Right atrium auricular region (tissue), 2 donors: ENCODE data around the gene SNED1. TPM values are rescaled to one million over a fixed set of nuclear protein-coding genes. Genes with fewer than 3 reads are reported as not detected.

Experiments
- DNase-seq: peaks from one replicate; pipeline ENCODE4 v3.0.0-alpha.2; 2019; ENCODE audit warnings: low spot score
- H3K27ac ChIP-seq, 2 donors: fragments of 200-600 bp; sonication (generic); 1 replicate in 1 of 2; 2 replicates in 1 of 2; pipeline ENCODE4 v1.5.1; 2016 to 2019
- H3K27me3 ChIP-seq, 2 donors: fragments of 200-600 bp; sonication (generic); one replicate each; pipeline versions ENCODE4 v1.5.1 to v1.6.0; 2017 to 2019
- H3K36me3 ChIP-seq: fragments of 200-600 bp; sonication (generic); one replicate; pipeline ENCODE4 v1.5.1; 2016
- H3K4me1 ChIP-seq, 2 donors: fragments of 200-600 bp; sonication (generic); one replicate each; pipeline versions ENCODE4 v1.5.1 to v1.6.0; 2017 to 2019
- H3K4me3 ChIP-seq, 2 donors: fragments of 200-600 bp; sonication (generic); 1 replicate in 1 of 2; 2 replicates in 1 of 2; pipeline ENCODE4 v1.5.1; 2017 to 2019; ENCODE audit warnings: mild to moderate bottlenecking in 1 of 2, moderate library complexity in 1 of 2
- H3K9me3 ChIP-seq, 2 donors: fragments of 200-600 bp; sonication (generic); one replicate each; pipeline ENCODE4 v1.5.1; 2019
- total RNA-seq, 2 donors: library from RNA; depleted of rRNA; stranded (reverse); fragments of >200 nt; gene quantifications; one replicate each; pipeline ENCODE4 v1.1.0, GENCODE V29; 2016
- TF ChIP-seq, protein P1 (sequence below), 2 donors: fragments of 200-600 bp; sonication (generic); IDR thresholded peaks; one replicate each; pipeline ENCODE4 v1.5.1; 2019; ENCODE audit warnings: antibody characterized with exemption in 2 of 2

SNED1 gene
- total RNA-seq, 2 donors from 2014 or later = 9.9 to 16.4 TPM

DNA sequence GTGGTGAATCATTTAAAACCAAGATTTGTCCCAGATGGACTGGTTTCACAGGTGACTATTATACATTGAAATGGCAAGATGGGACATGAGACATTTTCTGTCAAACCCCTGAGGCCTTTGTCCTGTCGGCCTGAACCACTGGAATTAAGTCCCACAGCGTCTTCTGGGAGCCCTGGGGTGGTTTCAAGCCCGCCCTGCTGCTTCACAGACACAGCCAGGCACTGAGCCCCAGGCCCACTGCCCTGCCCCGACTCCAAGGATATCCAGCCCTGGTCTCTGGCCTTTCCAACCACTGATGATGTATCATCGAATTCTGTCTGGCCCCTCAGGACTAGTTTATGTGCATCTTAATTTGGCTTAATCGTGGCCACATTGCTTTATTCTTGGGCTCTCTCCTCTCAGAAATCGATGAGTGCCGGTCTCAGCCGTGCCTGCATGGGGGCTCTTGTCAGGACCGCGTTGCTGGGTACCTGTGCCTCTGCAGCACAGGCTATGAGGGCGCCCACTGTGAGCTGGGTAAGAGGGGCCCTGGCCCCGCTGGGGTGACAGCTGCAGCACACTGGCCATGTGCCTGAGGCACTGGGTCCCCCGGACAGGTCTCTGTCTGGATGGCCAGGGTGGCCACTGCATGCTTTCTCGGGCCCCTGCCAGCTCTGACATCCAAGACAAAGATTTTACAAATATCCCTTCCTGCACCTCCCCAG lies 64.1 kb downstream of the SNED1 start:
- Histone ChIP-seq H3K27me3 (no peaks in the 10 kb centered on the region), H3K36me3 (no peaks in the 10 kb centered on the region), H3K4me1 (peaks cover 0 to 7% of the 10 kb centered on the region in 2 donors), H3K4me3 (no peak overlapping the region), H3K9me3 (no peaks in the 10 kb centered on the region), H3K27ac (no peak overlapping the region)
- TF ChIP-seq, protein P1, sequence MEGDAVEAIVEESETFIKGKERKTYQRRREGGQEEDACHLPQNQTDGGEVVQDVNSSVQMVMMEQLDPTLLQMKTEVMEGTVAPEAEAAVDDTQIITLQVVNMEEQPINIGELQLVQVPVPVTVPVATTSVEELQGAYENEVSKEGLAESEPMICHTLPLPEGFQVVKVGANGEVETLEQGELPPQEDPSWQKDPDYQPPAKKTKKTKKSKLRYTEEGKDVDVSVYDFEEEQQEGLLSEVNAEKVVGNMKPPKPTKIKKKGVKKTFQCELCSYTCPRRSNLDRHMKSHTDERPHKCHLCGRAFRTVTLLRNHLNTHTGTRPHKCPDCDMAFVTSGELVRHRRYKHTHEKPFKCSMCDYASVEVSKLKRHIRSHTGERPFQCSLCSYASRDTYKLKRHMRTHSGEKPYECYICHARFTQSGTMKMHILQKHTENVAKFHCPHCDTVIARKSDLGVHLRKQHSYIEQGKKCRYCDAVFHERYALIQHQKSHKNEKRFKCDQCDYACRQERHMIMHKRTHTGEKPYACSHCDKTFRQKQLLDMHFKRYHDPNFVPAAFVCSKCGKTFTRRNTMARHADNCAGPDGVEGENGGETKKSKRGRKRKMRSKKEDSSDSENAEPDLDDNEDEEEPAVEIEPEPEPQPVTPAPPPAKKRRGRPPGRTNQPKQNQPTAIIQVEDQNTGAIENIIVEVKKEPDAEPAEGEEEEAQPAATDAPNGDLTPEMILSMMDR (IDR thresholded peaks at IDR 0.05) = no peak
- peak; percentile 54 for DNase-seq

DNA sequence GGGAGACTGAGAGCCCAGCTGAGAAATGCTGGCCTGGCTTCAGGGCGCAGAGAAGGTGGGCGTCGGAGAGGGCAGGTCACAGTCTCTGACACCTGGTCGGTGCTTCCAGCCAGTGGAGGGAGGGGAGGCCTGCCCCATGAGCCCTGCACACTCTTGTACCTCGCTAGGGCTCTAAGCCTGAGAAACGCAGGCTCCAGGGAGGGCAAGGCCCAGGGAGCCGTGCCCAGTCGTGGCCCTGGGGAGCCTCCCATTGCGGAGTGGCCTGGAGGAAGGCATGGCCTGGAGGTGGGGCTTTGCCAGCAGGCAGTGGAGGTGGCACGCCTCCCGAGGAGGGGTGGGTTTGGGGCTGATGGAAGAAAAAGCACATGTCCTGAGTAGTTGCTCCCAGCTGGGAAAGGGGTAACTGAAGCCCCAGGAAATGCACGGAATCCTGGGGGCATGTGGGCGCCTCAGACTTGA lies 64.7 kb downstream of the SNED1 start:
- peaks cover 0 to 7% of the 10 kb centered on the region in 2 donors for H3K4me1 ChIP-seq
- no peaks in the 10 kb centered on the region for H3K27me3 ChIP-seq
- H3K27ac ChIP-seq = no peak overlapping the region
- H3K36me3 ChIP-seq = no peaks in the 10 kb centered on the region
- DNase-seq = peak; percentile 50
- TF ChIP-seq, protein P1 (IDR thresholded peaks at IDR 0.05) = no peak
- H3K4me3 ChIP-seq = no peak overlapping the region
- H3K9me3 ChIP-seq = no peaks in the 10 kb centered on the region

DNA sequence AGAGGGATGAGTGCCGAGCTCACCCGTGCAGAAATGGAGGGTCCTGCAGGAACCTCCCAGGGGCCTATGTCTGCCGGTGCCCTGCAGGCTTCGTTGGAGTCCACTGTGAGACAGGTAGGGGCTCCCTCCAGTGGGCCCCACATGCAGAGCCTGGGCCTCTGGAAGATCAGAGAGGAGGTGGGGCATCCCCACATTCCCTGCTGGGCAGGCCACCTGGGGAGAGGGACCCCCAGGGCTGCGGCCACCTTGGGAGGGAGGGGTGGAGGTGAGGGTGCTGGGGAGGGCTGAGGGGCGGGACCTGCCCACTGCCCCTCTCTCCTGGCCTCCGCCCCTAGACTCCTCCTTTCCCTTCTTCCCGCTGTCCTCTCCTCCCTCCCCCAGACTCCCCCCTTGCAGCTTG lies 65.2 kb downstream of the SNED1 start:
- DNase-seq = peak; percentile 40
- TF ChIP-seq, protein P1 (IDR thresholded peaks at IDR 0.05) = no peak

DNA sequence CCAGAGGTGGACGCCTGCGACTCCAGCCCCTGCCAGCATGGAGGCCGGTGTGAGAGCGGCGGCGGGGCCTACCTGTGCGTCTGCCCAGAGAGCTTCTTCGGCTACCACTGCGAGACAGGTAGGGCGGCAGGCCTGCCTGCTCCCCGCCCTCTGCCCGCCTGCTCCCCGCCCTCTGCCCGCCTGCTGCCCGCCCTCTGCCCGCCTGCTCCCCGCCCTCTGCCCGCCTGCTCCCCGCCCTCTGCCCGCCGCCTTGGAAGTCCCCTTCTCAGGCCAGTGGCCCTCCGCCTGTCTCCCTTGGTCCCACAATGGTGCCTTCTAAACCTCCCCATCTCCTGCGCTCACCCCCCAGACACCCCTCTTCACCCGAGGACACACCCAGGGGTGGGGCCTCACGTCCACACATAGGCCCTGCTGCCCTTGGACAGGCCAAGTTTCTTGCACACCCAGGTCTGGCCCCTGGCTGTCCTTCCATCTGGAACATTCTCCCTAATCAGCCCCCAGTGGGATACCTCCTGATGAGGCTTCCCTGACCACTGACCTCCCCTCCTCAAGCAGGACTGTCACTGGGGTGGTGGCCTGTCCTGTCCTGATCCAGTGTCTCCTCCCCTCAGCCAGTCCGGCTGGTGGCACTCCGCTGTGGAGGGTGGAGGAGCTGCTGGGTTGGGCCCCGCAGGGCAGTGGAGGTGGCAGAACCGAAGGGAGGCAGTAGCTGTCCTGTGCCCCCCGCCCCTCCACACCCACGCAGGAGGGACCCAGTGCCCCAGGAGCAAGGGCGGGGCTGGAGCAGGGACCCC lies 65.8 kb downstream of the SNED1 start:
- no peaks in the 10 kb centered on the region for H3K27me3 ChIP-seq
- H3K36me3 ChIP-seq = peaks cover 8% of the 10 kb centered on the region
- TF ChIP-seq, protein P1 (IDR thresholded peaks at IDR 0.05) = no peak
- no peaks in the 10 kb centered on the region for H3K9me3 ChIP-seq
- peaks cover 0 to 7% of the 10 kb centered on the region in 2 donors for H3K4me1 ChIP-seq
- no peak overlapping the region for H3K27ac ChIP-seq
- no peak overlapping the region for H3K4me3 ChIP-seq
- DNase-seq = peak; percentile 50

More for the DNA sequence above, 65.2 kb downstream of the SNED1 start:
- H3K4me1 ChIP-seq = peaks cover 0 to 7% of the 10 kb centered on the region in 2 donors
- peaks cover 2% of the 10 kb centered on the region for H3K36me3 ChIP-seq
- H3K27ac ChIP-seq = no peak overlapping the region
- no peaks in the 10 kb centered on the region for H3K9me3 ChIP-seq
- H3K27me3 ChIP-seq = no peaks in the 10 kb centered on the region
- no peak overlapping the region for H3K4me3 ChIP-seq

DNA sequence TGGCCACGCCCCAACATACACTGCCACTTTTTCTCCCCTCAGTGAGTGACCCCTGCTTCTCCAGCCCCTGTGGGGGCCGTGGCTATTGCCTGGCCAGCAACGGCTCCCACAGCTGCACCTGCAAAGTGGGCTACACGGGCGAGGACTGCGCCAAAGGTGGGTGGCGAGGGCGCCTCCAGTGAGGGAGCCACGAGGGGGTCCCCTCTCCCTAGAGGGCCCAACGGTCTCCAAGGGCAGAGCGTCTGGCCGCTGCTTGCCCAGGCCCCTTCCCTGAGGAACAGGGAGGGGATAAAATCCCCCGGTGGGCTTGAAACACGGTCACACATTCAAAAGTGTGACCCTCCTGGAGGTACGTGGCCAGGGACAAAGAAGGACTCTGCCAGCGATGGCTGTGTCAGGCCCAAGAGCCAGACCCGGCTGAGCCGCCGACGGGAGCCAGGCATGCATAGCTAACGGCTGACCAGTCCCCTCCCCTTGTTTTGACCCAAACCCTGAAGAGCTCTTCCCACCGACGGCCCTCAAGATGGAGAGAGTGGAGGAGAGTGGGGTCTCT lies 66.5 kb downstream of the SNED1 start:
- Histone ChIP-seq H3K27me3 (no peaks in the 10 kb centered on the region), H3K4me3 (no peak overlapping the region), H3K27ac (no peak overlapping the region), H3K9me3 (no peaks in the 10 kb centered on the region), H3K36me3 (peaks cover 12% of the 10 kb centered on the region), H3K4me1 (peaks cover 0 to 7% of the 10 kb centered on the region in 2 donors)
- TF ChIP-seq, protein P1 (IDR thresholded peaks at IDR 0.05) = no peak
- peak; percentile 47 for DNase-seq
